Colonic mucosa (tissue), 4 donors: Measurements from ENCODE around the gene MTPN. TPM values are rescaled to one million over a fixed set of nuclear protein-coding genes. Genes with fewer than 3 reads are reported as not detected.

Experiments used
- DNase-seq: peaks from one replicate; pipeline ENCODE4 v3.0.0-alpha.2; 2020
- H3K27ac ChIP-seq: fragments of 200-600 bp; one replicate; pipeline ENCODE4 v1.8.0; 2021
- H3K27me3 ChIP-seq: fragments of 200-600 bp; one replicate; pipeline ENCODE4 v1.8.0; 2021
- H3K36me3 ChIP-seq: fragments of 200-600 bp; one replicate; pipeline ENCODE4 v1.8.0; 2021
- H3K4me1 ChIP-seq: fragments of 200-600 bp; one replicate; pipeline ENCODE4 v1.8.0; 2021; ENCODE audit warnings: mild to moderate bottlenecking
- H3K4me3 ChIP-seq: fragments of 200-600 bp; one replicate; pipeline ENCODE4 v1.8.0; 2021
- H3K9ac ChIP-seq, 2 donors: one replicate each; pipeline ENCODE4 v1.7.0; 2013; ENCODE audit warnings: control low read depth in 2 of 2, low read depth in 2 of 2, low read length in 2 of 2
- H3K9me3 ChIP-seq: fragments of 200-600 bp; one replicate; pipeline ENCODE4 v1.8.0; 2021
- CTCF ChIP-seq: fragments of 200-600 bp; IDR thresholded peaks from one replicate; pipeline ENCODE4 v1.8.0; 2022; ENCODE audit warnings: antibody characterized with exemption, mild to moderate bottlenecking
- intact Hi-C: fragments of 100-400 bp; cut with DNase I; formaldehyde crosslinking; loops from one replicate; pipeline ENCODE4 v1.14.1; 2022
- total RNA-seq, 2 donors: library from RNA; stranded (reverse); fragmentation: NEBNext Ultra II Directional in 1 of 2; extraction: Animal tissue kit (Norgen Biotek cat#: 25700) in 1 of 2; gene quantifications; one replicate each; pipeline ENCODE4 v1.2.1, GENCODE V29; 2021
- donor health status: healthy.
- donor health status: DM: no; HTN: no; CAD: no.
- donor health status: DM: no; HTN: no; CAD: no.

Gene MTPN
- total RNA-seq, 2 donors from 2014 or later: 101 to 109 TPM

GRCh38 chr7:135919071-135919841, 57.9 kb downstream of the MTPN start:
- no peak for DNase-seq
- intact Hi-C loops: no loop called here
- no peak overlapping the region for H3K9ac ChIP-seq
- H3K9me3 ChIP-seq: no peaks in the 10 kb centered on the region
- H3K27me3 ChIP-seq: no peaks in the 10 kb centered on the region
- no peaks in the 10 kb centered on the region for H3K36me3 ChIP-seq
- TF ChIP-seq CTCF: no peak
- no peak overlapping the region for H3K27ac ChIP-seq
- no peaks in the 10 kb centered on the region for H3K4me1 ChIP-seq
- H3K4me3 ChIP-seq: no peak overlapping the region

GRCh38 chr7:135918134-135918533, 59.0 kb downstream of the MTPN start:
- H3K9ac ChIP-seq: no peak overlapping the region
- no peaks in the 10 kb centered on the region for H3K27me3 ChIP-seq
- no peaks in the 10 kb centered on the region for H3K9me3 ChIP-seq
- intact Hi-C loops: no loop called here
- H3K4me3 ChIP-seq: no peak overlapping the region
- DNase-seq: no peak
- H3K4me1 ChIP-seq: no peaks in the 10 kb centered on the region
- H3K36me3 ChIP-seq: no peaks in the 10 kb centered on the region
- no peak for TF ChIP-seq CTCF
- no peak overlapping the region for H3K27ac ChIP-seq

GRCh38 chr7:135917721-135918120, 59.4 kb downstream of the MTPN start:
- no peaks in the 10 kb centered on the region for H3K27me3 ChIP-seq
- intact Hi-C loops: no loop called here
- no peak for TF ChIP-seq CTCF
- no peak overlapping the region for H3K4me3 ChIP-seq
- H3K9ac ChIP-seq: no peak overlapping the region
- no peak overlapping the region for H3K27ac ChIP-seq
- no peaks in the 10 kb centered on the region for H3K9me3 ChIP-seq
- H3K36me3 ChIP-seq: no peaks in the 10 kb centered on the region
- H3K4me1 ChIP-seq: no peaks in the 10 kb centered on the region
- DNase-seq: no peak

- no peak for DNase-seq
- H3K9me3 ChIP-seq: no peaks in the 10 kb centered on the region
- no peaks in the 10 kb centered on the region for H3K27me3 ChIP-seq
- H3K4me3 ChIP-seq: no peak overlapping the region
- TF ChIP-seq CTCF: no peak
- no peaks in the 10 kb centered on the region for H3K36me3 ChIP-seq
- H3K27ac ChIP-seq: no peak overlapping the region
- no peak overlapping the region for H3K9ac ChIP-seq
- intact Hi-C loops: no loop called here
- H3K4me1 ChIP-seq: no peaks in the 10 kb centered on the region
Observed at GRCh38 chr7:135914346-135914745, 62.8 kb downstream of the MTPN start.

- DNase-seq: no peak
- Histone ChIP-seq H3K36me3 (no peaks in the 10 kb centered on the region), H3K9ac (no peak overlapping the region), H3K27ac (no peak overlapping the region), H3K9me3 (no peaks in the 10 kb centered on the region), H3K27me3 (no peaks in the 10 kb centered on the region), H3K4me1 (no peaks in the 10 kb centered on the region), H3K4me3 (no peak overlapping the region)
- TF ChIP-seq CTCF: no peak
- intact Hi-C loops: no loop called here
Observed at GRCh38 chr7:135913404-135913803, 63.8 kb downstream of the MTPN start.
